HepG2 (cell line): Measurements from ENCODE around the gene CDC42EP1. TPM values are rescaled to one million over a fixed set of nuclear protein-coding genes. Genes with fewer than 3 reads are reported as not detected.

Source experiments
- CENPBD1 ChIP-seq: sonication (generic); formaldehyde crosslinking; IDR thresholded peaks from 2 replicates; pipeline ENCODE4 v1.8.0; 2022; ENCODE audit warnings: missing genetic modification reagents, low read depth, mild to moderate bottlenecking, borderline replicate concordance
- E2F2 ChIP-seq: sonication (generic); formaldehyde crosslinking; IDR thresholded peaks from 2 replicates; pipeline ENCODE4 v1.4.0; 2020; ENCODE audit warnings: missing genetic modification reagents, borderline replicate concordance
- GMEB1 ChIP-seq: sonication (generic); formaldehyde crosslinking; IDR thresholded peaks from 2 replicates; pipeline ENCODE4 v1.5.1; 2020; ENCODE audit warnings: missing genetic modification reagents, mild to moderate bottlenecking, borderline replicate concordance
- HNF1A ChIP-seq, 2 experiments: sonication (generic) in 1 of 2; formaldehyde crosslinking in 1 of 2; IDR thresholded peaks; 2 replicates each; pipeline versions ENCODE4 v1.4.0 to v1.6.1; 2016 to 2020; ENCODE audit warnings: borderline replicate concordance in 1 of 2, low read depth in 1 of 2, mild to moderate bottlenecking in 1 of 2, missing genetic modification reagents in 1 of 2
- HOXA7 ChIP-seq: sonication (generic); formaldehyde crosslinking; IDR thresholded peaks from 2 replicates; pipeline ENCODE4 v1.8.1; 2022; ENCODE audit warnings: mild to moderate bottlenecking, missing genetic modification reagents, moderate library complexity
- NR2F1 ChIP-seq, 2 experiments: fragments of 450-650 bp in 1 of 2; formaldehyde crosslinking in 1 of 2; IDR thresholded peaks; 2 replicates each; pipeline versions ENCODE4 v1.5.0 to v1.6.1; 2016 to 2020; ENCODE audit warnings: mild to moderate bottlenecking in 1 of 2, missing compliant biosample characterization in 1 of 2, missing genetic modification reagents in 1 of 2, moderate library complexity in 1 of 2
- NR2F6 ChIP-seq, 2 experiments: IDR thresholded peaks; 2 replicates each; pipeline ENCODE4 v1.6.1; 2016; ENCODE audit warnings: antibody characterized with exemption in 1 of 2, mild to moderate bottlenecking in 1 of 2
- PHF20 ChIP-seq: sonication (generic); formaldehyde crosslinking; IDR thresholded peaks from 2 replicates; pipeline ENCODE4 v1.5.0; 2020; ENCODE audit warnings: mild to moderate bottlenecking, missing genetic modification reagents
- PHF8 ChIP-seq: sonication (generic); formaldehyde crosslinking; IDR thresholded peaks from 2 replicates; pipeline ENCODE4 v1.5.0; 2020; ENCODE audit warnings: missing genetic modification reagents
- TEF ChIP-seq: sonication (generic); formaldehyde crosslinking; IDR thresholded peaks from 2 replicates; pipeline ENCODE4 v1.5.0; 2020; ENCODE audit warnings: missing genetic modification reagents
- YY1 ChIP-seq: IDR thresholded peaks from 2 replicates; pipeline ENCODE4 v1.6.1; 2011; ENCODE audit warnings: low read length, low read depth, moderate library complexity, mild to moderate bottlenecking; ENCODE audit not compliant: insufficient read depth, insufficient replicate concordance
- ZNF256 ChIP-seq: sonication (generic); formaldehyde crosslinking; conservative IDR thresholded peaks from 2 replicates; pipeline ENCODE4 v1.4.0; 2020; ENCODE audit warnings: missing genetic modification reagents
- ZNF331 ChIP-seq: sonication (generic); formaldehyde crosslinking; IDR thresholded peaks from 2 replicates; pipeline ENCODE4 v1.4.0; 2020; ENCODE audit warnings: missing genetic modification reagents
- ZNF446 ChIP-seq: sonication (generic); formaldehyde crosslinking; IDR thresholded peaks from 2 replicates; pipeline ENCODE4 v1.5.0; 2020; ENCODE audit warnings: mild to moderate bottlenecking, missing genetic modification reagents
- ZNF512 ChIP-seq: sonication (generic); formaldehyde crosslinking; IDR thresholded peaks from 2 replicates; pipeline ENCODE4 v1.4.0; 2020; ENCODE audit warnings: mild to moderate bottlenecking, missing genetic modification reagents
- ZNF605 ChIP-seq: sonication (generic); formaldehyde crosslinking; IDR thresholded peaks from 2 replicates; pipeline ENCODE4 v1.8.0; 2022; ENCODE audit warnings: mild to moderate bottlenecking, missing genetic modification reagents
- ZSCAN30 ChIP-seq: sonication (generic); formaldehyde crosslinking; IDR thresholded peaks from 2 replicates; pipeline ENCODE4 v1.5.0; 2020; ENCODE audit warnings: mild to moderate bottlenecking, missing genetic modification reagents
- polyA plus RNA-seq, 8 experiments: library from polyadenylated mRNA; depleted of rRNA in 3 of 8; stranded (reverse) in 7 of 8; unstranded in 1 of 8; fragments of >200 nt; fragmentation: Illumina TruSeq in 4 of 8; extraction: Trizol in 4 of 8; gene quantifications; 2 replicates each; pipeline versions ENCODE4 v1.2.1 to v1.2.3, GENCODE V29; 2011 to 2016; ENCODE audit warnings: low read depth in 4 of 8, missing spikeins in 1 of 8, mixed read lengths in 1 of 8; ENCODE audit not compliant: insufficient read depth in 1 of 8
- total RNA-seq, 5 experiments: library from RNA; depleted of rRNA; stranded (reverse); fragments of >200 nt; fragmentation: Illumina TruSeq; extraction: Trizol; gene quantifications; 2 replicates each; pipeline ENCODE4 v1.2.3, GENCODE V29; 2016; ENCODE audit warnings: low read depth in 1 of 5

Gene CDC42EP1
- total and polyA plus RNA-seq, 2 of the 13 experiments (the other 11 are each of a cell fraction or from before 2014, with no cell fraction given), result 17.1 to 29.5 TPM

- TF ChIP-seq YY1 (peak; percentile 66), ZSCAN30 (CRISPR knock-in tag) (no peak), GMEB1 (CRISPR knock-in tag) (no peak), ZNF331 (CRISPR knock-in tag) (peak; percentile 72; the same call in 1 of the 2 replicates), HNF1A (IDR thresholded peaks at IDR 0.05; ENCODE audit: low read depth) (no peak), HNF1A (CRISPR knock-in tag; IDR thresholded peaks at IDR 0.05; ENCODE audit: borderline replicate concordance) (no peak), ZNF256 (CRISPR knock-in tag) (no peak), ZNF512 (CRISPR knock-in tag) (0 out of 2 replicates have a peak, but pooled peaks have one; percentile 31), CENPBD1 (no peak), NR2F1 (CRISPR knock-in tag; IDR thresholded peaks at IDR 0.05) (no peak), TEF (CRISPR knock-in tag) (no peak), E2F2 (CRISPR knock-in tag) (no peak), PHF8 (peak; percentile 49; the same call in 1 of the 2 replicates), HOXA7 (CRISPR knock-in tag) (no peak), PHF20 (no peak), NR2F6 (IDR thresholded peaks at IDR 0.05) (no peak), NR2F6 (CRISPR knock-in tag; IDR thresholded peaks at IDR 0.05) (peak; percentile 66; the same call in 1 of the 2 replicates), ZNF446 (no peak), ZNF605 (CRISPR knock-in tag) (0 out of 2 replicates have a peak, but pooled peaks have one; percentile 48)
These were observed 47.0 kb downstream of the CDC42EP1 start (continued) for GRCh38 chr22:37607010-37607934.
